GM19193 (cell line): ENCODE data around the gene GLG1.

Experiments
- POLR2A ChIP-seq: IDR thresholded peaks from 4 replicates; pipeline ENCODE4 v1.6.1; 2011; ENCODE audit not compliant: insufficient read depth, insufficient read length; ENCODE audit errors: extremely low read depth

GLG1 gene

GRCh38 chr16:74468807-74469525 lies 137.9 kb downstream of the GLG1 start:
- no peak for TF ChIP-seq POLR2A

- TF ChIP-seq POLR2A: no peak
These were observed 140.0 kb downstream of the GLG1 start for GRCh38 chr16:74466872-74467271.

- no peak for TF ChIP-seq POLR2A
These were observed 140.8 kb downstream of the GLG1 start for GRCh38 chr16:74465851-74466685.

GRCh38 chr16:74465281-74465680 lies 141.6 kb downstream of the GLG1 start:
- no peak for TF ChIP-seq POLR2A

GRCh38 chr16:74463888-74464287 lies 143.0 kb downstream of the GLG1 start:
- no peak for TF ChIP-seq POLR2A

- TF ChIP-seq POLR2A: no peak
These were observed 144.6 kb downstream of the GLG1 start for GRCh38 chr16:74462361-74462760.

- no peak for TF ChIP-seq POLR2A
These were observed 145.1 kb downstream of the GLG1 start for GRCh38 chr16:74461826-74462225.

- no peak for TF ChIP-seq POLR2A
These were observed 146.4 kb downstream of the GLG1 start for GRCh38 chr16:74460542-74460941.

GRCh38 chr16:74456290-74456625 lies 150.7 kb downstream of the GLG1 start:
- TF ChIP-seq POLR2A: no peak

- no peak for TF ChIP-seq POLR2A
These were observed 151.2 kb downstream of the GLG1 start for GRCh38 chr16:74455619-74456289.

- no peak for TF ChIP-seq POLR2A
These were observed 151.7 kb downstream of the GLG1 start for GRCh38 chr16:74455213-74455612.

GRCh38 chr16:74451951-74452758 lies 154.8 kb downstream of the GLG1 start:
- no peak for TF ChIP-seq POLR2A

GRCh38 chr16:74450967-74451760 lies 155.8 kb downstream of the GLG1 start:
- TF ChIP-seq POLR2A: no peak

- TF ChIP-seq POLR2A: no peak
These were observed 156.7 kb downstream of the GLG1 start for GRCh38 chr16:74450236-74450635.
